HepG2 (cell line): ENCODE measurements around the gene SPNS2. TPM values are rescaled to one million over a fixed set of nuclear protein-coding genes. Genes with fewer than 3 reads are reported as not detected.

ENCODE experiments used
- DMTF1 ChIP-seq: sonication (generic); formaldehyde crosslinking; IDR thresholded peaks from 2 replicates; pipeline ENCODE4 v1.4.0; 2020; ENCODE audit warnings: mild to moderate bottlenecking, missing genetic modification reagents
- MYPOP ChIP-seq: sonication (generic); formaldehyde crosslinking; IDR thresholded peaks from 2 replicates; pipeline ENCODE4 v1.8.1; 2023; ENCODE audit warnings: mild to moderate bottlenecking, moderate library complexity, missing genetic modification reagents
- SMAD3 ChIP-seq: sonication (generic); formaldehyde crosslinking; IDR thresholded peaks from 2 replicates; pipeline ENCODE4 v1.4.0; 2020; ENCODE audit warnings: missing genetic modification reagents
- TOPORS ChIP-seq: sonication (generic); formaldehyde crosslinking; IDR thresholded peaks from 2 replicates; pipeline ENCODE4 v1.8.0; 2023; ENCODE audit warnings: mild to moderate bottlenecking, missing genetic modification reagents
- ZNF234 ChIP-seq: sonication (generic); formaldehyde crosslinking; conservative IDR thresholded peaks from 2 replicates; pipeline ENCODE4 v1.5.1; 2020; ENCODE audit warnings: mild to moderate bottlenecking, missing genetic modification reagents
- ZNF335 ChIP-seq: sonication (generic); formaldehyde crosslinking; IDR thresholded peaks from 2 replicates; pipeline ENCODE4 v1.4.0; 2020; ENCODE audit warnings: missing genetic modification reagents
- ZNF609 ChIP-seq: sonication (generic); formaldehyde crosslinking; IDR thresholded peaks from 2 replicates; pipeline ENCODE4 v1.4.0; 2020; ENCODE audit warnings: mild to moderate bottlenecking, missing genetic modification reagents, borderline replicate concordance
- ZNF703 ChIP-seq: sonication (generic); formaldehyde crosslinking; IDR thresholded peaks from 2 replicates; pipeline ENCODE4 v1.5.1; 2020; ENCODE audit warnings: missing genetic modification reagents, mild to moderate bottlenecking, moderate library complexity, borderline replicate concordance
- polyA plus RNA-seq, 8 experiments: library from polyadenylated mRNA; depleted of rRNA in 3 of 8; stranded (reverse) in 7 of 8; unstranded in 1 of 8; fragments of >200 nt; fragmentation: Illumina TruSeq in 4 of 8; extraction: Trizol in 4 of 8; gene quantifications; 2 replicates each; pipeline versions ENCODE4 v1.2.1 to v1.2.3, GENCODE V29; 2011 to 2016; ENCODE audit warnings: low read depth in 4 of 8, missing spikeins in 1 of 8, mixed read lengths in 1 of 8; ENCODE audit not compliant: insufficient read depth in 1 of 8
- total RNA-seq, 5 experiments: library from RNA; depleted of rRNA; stranded (reverse); fragments of >200 nt; fragmentation: Illumina TruSeq; extraction: Trizol; gene quantifications; 2 replicates each; pipeline ENCODE4 v1.2.3, GENCODE V29; 2016; ENCODE audit warnings: low read depth in 1 of 5
- TF ChIP-seq, protein P1 (sequence below): sonication (generic); formaldehyde crosslinking; IDR thresholded peaks from 2 replicates; pipeline ENCODE4 v1.5.0; 2020; ENCODE audit warnings: mild to moderate bottlenecking, missing genetic modification reagents, borderline replicate concordance

SPNS2 gene
- total and polyA plus RNA-seq, 2 of the 13 experiments (the other 11 are each of a cell fraction or from before 2014, with no cell fraction given): 0.01 TPM; not detected in 1

DNA sequence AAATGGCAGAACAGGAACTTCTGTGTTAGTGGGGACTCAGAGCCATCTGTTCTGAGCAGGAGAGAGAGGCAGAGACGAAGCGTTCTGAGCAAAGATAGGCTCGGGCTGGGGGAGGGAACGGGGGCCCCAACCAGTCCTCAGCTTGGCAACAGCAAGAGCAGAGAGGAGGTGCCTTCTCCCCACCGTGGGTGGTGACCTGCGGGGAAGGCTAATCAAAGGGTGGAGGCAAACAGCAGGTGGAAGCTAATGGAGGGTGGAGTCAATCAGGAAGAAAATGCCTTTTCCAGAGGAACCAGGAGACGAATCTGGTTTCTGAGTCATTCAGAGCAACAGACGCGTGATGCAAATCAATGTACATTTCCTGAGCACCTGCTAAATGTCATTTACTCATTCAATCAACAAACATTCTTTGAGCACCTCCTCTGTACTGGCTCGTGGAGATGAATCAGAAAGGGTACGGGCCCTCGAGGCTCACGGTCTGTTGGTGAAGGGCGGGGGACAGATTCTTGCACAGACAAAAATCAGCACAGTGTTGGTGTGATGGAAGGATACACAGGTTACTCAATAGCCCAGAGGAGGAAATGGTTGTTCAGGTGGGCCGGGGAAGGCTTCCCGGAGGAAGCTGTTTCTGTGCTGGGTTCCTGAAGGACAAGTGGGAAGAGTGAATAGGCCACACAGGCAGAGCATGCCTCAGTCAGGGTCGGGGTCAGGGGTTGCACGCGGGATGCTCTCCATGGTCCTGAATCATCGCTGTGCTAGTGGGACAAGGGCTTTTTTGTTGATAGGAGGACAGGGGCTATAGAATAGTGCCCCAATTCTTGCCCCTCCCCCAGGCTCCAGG is 5.7 kb upstream of the SPNS2 start (continued):
- TF ChIP-seq, protein P1, sequence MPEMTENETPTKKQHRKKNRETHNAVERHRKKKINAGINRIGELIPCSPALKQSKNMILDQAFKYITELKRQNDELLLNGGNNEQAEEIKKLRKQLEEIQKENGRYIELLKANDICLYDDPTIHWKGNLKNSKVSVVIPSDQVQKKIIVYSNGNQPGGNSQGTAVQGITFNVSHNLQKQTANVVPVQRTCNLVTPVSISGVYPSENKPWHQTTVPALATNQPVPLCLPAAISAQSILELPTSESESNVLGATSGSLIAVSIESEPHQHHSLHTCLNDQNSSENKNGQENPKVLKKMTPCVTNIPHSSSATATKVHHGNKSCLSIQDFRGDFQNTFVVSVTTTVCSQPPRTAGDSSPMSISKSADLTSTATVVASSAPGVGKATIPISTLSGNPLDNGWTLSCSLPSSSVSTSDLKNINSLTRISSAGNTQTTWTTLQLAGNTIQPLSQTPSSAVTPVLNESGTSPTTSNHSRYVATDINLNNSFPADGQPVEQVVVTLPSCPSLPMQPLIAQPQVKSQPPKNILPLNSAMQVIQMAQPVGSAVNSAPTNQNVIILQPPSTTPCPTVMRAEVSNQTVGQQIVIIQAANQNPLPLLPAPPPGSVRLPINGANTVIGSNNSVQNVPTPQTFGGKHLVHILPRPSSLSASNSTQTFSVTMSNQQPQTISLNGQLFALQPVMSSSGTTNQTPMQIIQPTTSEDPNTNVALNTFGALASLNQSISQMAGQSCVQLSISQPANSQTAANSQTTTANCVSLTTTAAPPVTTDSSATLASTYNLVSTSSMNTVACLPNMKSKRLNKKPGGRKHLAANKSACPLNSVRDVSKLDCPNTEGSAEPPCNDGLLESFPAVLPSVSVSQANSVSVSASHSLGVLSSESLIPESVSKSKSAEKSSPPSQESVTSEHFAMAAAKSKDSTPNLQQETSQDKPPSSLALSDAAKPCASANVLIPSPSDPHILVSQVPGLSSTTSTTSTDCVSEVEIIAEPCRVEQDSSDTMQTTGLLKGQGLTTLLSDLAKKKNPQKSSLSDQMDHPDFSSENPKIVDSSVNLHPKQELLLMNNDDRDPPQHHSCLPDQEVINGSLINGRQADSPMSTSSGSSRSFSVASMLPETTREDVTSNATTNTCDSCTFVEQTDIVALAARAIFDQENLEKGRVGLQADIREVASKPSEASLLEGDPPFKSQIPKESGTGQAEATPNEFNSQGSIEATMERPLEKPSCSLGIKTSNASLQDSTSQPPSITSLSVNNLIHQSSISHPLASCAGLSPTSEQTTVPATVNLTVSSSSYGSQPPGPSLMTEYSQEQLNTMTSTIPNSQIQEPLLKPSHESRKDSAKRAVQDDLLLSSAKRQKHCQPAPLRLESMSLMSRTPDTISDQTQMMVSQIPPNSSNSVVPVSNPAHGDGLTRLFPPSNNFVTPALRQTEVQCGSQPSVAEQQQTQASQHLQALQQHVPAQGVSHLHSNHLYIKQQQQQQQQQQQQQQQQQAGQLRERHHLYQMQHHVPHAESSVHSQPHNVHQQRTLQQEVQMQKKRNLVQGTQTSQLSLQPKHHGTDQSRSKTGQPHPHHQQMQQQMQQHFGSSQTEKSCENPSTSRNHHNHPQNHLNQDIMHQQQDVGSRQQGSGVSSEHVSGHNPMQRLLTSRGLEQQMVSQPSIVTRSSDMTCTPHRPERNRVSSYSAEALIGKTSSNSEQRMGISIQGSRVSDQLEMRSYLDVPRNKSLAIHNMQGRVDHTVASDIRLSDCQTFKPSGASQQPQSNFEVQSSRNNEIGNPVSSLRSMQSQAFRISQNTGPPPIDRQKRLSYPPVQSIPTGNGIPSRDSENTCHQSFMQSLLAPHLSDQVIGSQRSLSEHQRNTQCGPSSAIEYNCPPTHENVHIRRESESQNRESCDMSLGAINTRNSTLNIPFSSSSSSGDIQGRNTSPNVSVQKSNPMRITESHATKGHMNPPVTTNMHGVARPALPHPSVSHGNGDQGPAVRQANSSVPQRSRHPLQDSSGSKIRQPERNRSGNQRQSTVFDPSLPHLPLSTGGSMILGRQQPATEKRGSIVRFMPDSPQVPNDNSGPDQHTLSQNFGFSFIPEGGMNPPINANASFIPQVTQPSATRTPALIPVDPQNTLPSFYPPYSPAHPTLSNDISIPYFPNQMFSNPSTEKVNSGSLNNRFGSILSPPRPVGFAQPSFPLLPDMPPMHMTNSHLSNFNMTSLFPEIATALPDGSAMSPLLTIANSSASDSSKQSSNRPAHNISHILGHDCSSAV: no peak
- no peak for TF ChIP-seq ZNF234 (CRISPR knock-in tag)
- TF ChIP-seq MYPOP: peak; percentile 74; the same call in 1 of the 2 replicates
- no peak for TF ChIP-seq ZNF703 (CRISPR knock-in tag)
- no peak for TF ChIP-seq ZNF609 (CRISPR knock-in tag)
- TF ChIP-seq SMAD3: peak; percentile 97
- no peak for TF ChIP-seq TOPORS (CRISPR knock-in tag)
- TF ChIP-seq ZNF335 (CRISPR knock-in tag): peak; percentile 87
- TF ChIP-seq DMTF1 (CRISPR knock-in tag): no peak
